GM12878 (cell line): ENCODE results near the gene OMD. TPM values are rescaled to one million over a fixed set of nuclear protein-coding genes. Genes with fewer than 3 reads are reported as not detected.

Experiments used
- ATAC-seq: fragments of 200-7000 bp; cut with Tn5 transposase; 3 replicates; pipeline ENCODE4 v1.9.1; 2020; ENCODE audit warnings: mild to moderate bottlenecking, moderate library complexity
- BruUV-seq: library from RNA; stranded (reverse); fragments of 400-500 nt; replicated peaks from 2 replicates; lab custom pipeline; 2021; lab: Mats Ljungman, UMichigan
- CTCF ChIA-PET: fragments of 300-600 bp; sonication (Branson Sonifier 250); formaldehyde crosslinking; extraction: SDS; loops from one replicate; lab custom pipeline; 2021; ENCODE audit warnings: inconsistent platforms; lab: Yijun Ruan, JAX
- POLR2A ChIA-PET: fragments of 350-600 bp; formaldehyde crosslinking; extraction: SDS; loops from one replicate; lab custom pipeline; 2021; ENCODE audit warnings: inconsistent platforms; lab: Charles Lee
- RAD21 ChIA-PET: fragments of 300-600 bp; sonication (Branson Sonifier 250); formaldehyde crosslinking; loops from one replicate; lab custom pipeline; 2023; ENCODE audit warnings: antibody characterized with exemption; ENCODE audit not compliant: unreplicated experiment; lab: Charles Lee
- SMC1A ChIA-PET: fragments of 300-600 bp; sonication (Branson Sonifier 250); formaldehyde crosslinking; loops from one replicate; lab custom pipeline; 2023; ENCODE audit not compliant: unreplicated experiment, uncharacterized antibody; lab: Charles Lee
- DNase-seq: peaks from one replicate; pipeline ENCODE4 v3.0.0-alpha.2; 2011; ENCODE audit warnings: low read depth, low spot score
- FAIRE-seq: peaks from 3 replicates; lab custom pipeline; 2011; peaks lifted over from hg19 to GRCh38; lab: Jason Lieb, UNC
- H2AFZ ChIP-seq: 2 replicates; pipeline ENCODE4 v1.6.0; 2011; ENCODE audit warnings: low read depth, low read length, control low read depth; ENCODE audit not compliant: control insufficient read depth
- H3K27ac ChIP-seq: 2 replicates; pipeline ENCODE4 v1.5.1; 2011; ENCODE audit warnings: control low read depth; ENCODE audit not compliant: control insufficient read depth, insufficient read depth
- H3K27me3 ChIP-seq, 2 experiments: replicated peaks in 1 of 2; 2 replicates each; pipeline versions ENCODE4 v1.6.0 to v1.6.1; 2011; ENCODE audit warnings: low read length in 1 of 2; ENCODE audit not compliant: control insufficient read depth in 2 of 2, insufficient read depth in 2 of 2
- H3K36me3 ChIP-seq, 2 experiments: 2 replicates each; pipeline ENCODE4 v1.5.1; 2011; ENCODE audit warnings: low read length in 1 of 2; ENCODE audit not compliant: control insufficient read depth in 2 of 2, insufficient read depth in 2 of 2
- H3K4me1 ChIP-seq: 2 replicates; pipeline ENCODE4 v1.6.1; 2011; ENCODE audit warnings: mild to moderate bottlenecking, low read length, moderate library complexity, mixed read lengths; ENCODE audit not compliant: control insufficient read depth, insufficient read depth
- H3K4me2 ChIP-seq: 2 replicates; pipeline ENCODE4 v1.6.0; 2011; ENCODE audit warnings: control low read depth; ENCODE audit not compliant: control insufficient read depth, insufficient read depth
- H3K4me3 ChIP-seq: fragments of 200-600 bp; sonication (generic); 2 replicates; pipeline ENCODE4 v1.5.1; 2016
- H3K79me2 ChIP-seq: 2 replicates; pipeline ENCODE4 v1.6.0; 2011; ENCODE audit warnings: low read length; ENCODE audit not compliant: control insufficient read depth, insufficient read depth
- H3K9ac ChIP-seq: 2 replicates; pipeline ENCODE4 v1.8.0; 2011; ENCODE audit warnings: low read length, control low read depth, mixed read lengths; ENCODE audit not compliant: control insufficient read depth, insufficient read depth
- H3K9me3 ChIP-seq: replicated peaks from 3 replicates; pipeline ENCODE4 v1.5.1; 2011; ENCODE audit warnings: mild to moderate bottlenecking, low read length; ENCODE audit not compliant: control insufficient read depth, insufficient read depth
- H4K20me1 ChIP-seq: 2 replicates; pipeline ENCODE4 v1.6.0; 2011; ENCODE audit not compliant: control insufficient read depth, insufficient read depth
- ASH2L ChIP-seq: fragments of 300-600, 200-600 bp; sonication (generic); IDR thresholded peaks from 2 replicates; pipeline ENCODE4 v1.6.1; 2017; ENCODE audit warnings: low read depth, mild to moderate bottlenecking, borderline replicate concordance
- BMI1 ChIP-seq: fragments of 450-650 bp; IDR thresholded peaks from 2 replicates; pipeline ENCODE4 v1.6.1; 2016; ENCODE audit warnings: mild to moderate bottlenecking, moderate library complexity, borderline replicate concordance
- CBX3 ChIP-seq: fragments of 200-600 bp; sonication (generic); IDR thresholded peaks from 2 replicates; pipeline ENCODE4 v1.6.1; 2016; ENCODE audit warnings: low read depth, borderline replicate concordance
- CEBPB ChIP-seq, 2 experiments: fragments of 150-350 bp in 1 of 2; IDR thresholded peaks; 2 replicates each; pipeline ENCODE4 v1.6.1; 2012 to 2014; ENCODE audit warnings: low read depth in 2 of 2, low read length in 2 of 2, borderline replicate concordance in 1 of 2, inconsistent platforms in 1 of 2
- CREB1 ChIP-seq: IDR thresholded peaks from 2 replicates; pipeline ENCODE4 v1.6.1; 2012; ENCODE audit warnings: low read depth, mild to moderate bottlenecking, inconsistent platforms
- CTCF ChIP-seq, 3 experiments: IDR thresholded peaks in 2 of 3; conservative IDR thresholded peaks in 1 of 3; 2 replicates each; pipeline ENCODE4 v1.5.1; 2011; ENCODE audit warnings: low read depth in 3 of 3, low read length in 3 of 3, mild to moderate bottlenecking in 3 of 3, control low read depth in 2 of 3, moderate library complexity in 2 of 3, inconsistent platforms in 1 of 3, mixed read lengths in 1 of 3; ENCODE audit not compliant: control insufficient read depth in 2 of 3, insufficient read depth in 1 of 3; ENCODE audit errors: extremely low read depth in 1 of 3
- EP300 ChIP-seq, 2 experiments: fragments of 150-350 bp in 1 of 2; IDR thresholded peaks; 2 replicates each; pipeline ENCODE4 v1.6.1; 2011 to 2012; ENCODE audit warnings: low read depth in 2 of 2, low read length in 2 of 2, borderline replicate concordance in 1 of 2, improper control_type of control experiment in 1 of 2, inconsistent platforms in 1 of 2; ENCODE audit not compliant: control insufficient read depth in 1 of 2
- FOXK2 ChIP-seq: fragments of 450-650 bp; IDR thresholded peaks from 2 replicates; pipeline ENCODE4 v1.6.1; 2017; ENCODE audit warnings: mild to moderate bottlenecking, moderate library complexity
- JUND ChIP-seq: IDR thresholded peaks from 2 replicates; pipeline ENCODE4 v1.6.1; 2012; ENCODE audit warnings: low read depth, mild to moderate bottlenecking, low read length, improper control_type of control experiment, moderate library complexity
- RELA ChIP-seq: fragments of 450-650 bp; IDR thresholded peaks from 2 replicates; pipeline ENCODE4 v1.8.0; 2014; ENCODE audit warnings: borderline replicate concordance; ENCODE audit not compliant: partially characterized antibody
- SRF ChIP-seq, 2 experiments: IDR thresholded peaks; 2 replicates each; pipeline ENCODE4 v1.6.1; 2011; ENCODE audit warnings: low read depth in 2 of 2, low read length in 2 of 2, mild to moderate bottlenecking in 1 of 2, moderate library complexity in 1 of 2
- SUPT20H ChIP-seq: IDR thresholded peaks from 2 replicates; pipeline ENCODE4 v1.6.1; 2011; ENCODE audit warnings: low read depth, mild to moderate bottlenecking, low read length, moderate library complexity, borderline replicate concordance; ENCODE audit not compliant: control insufficient read depth
- TBL1XR1 ChIP-seq: IDR thresholded peaks from 2 replicates; pipeline ENCODE4 v1.6.1; 2012; ENCODE audit warnings: low read depth, low read length, improper control_type of control experiment
- TCF3 ChIP-seq: IDR thresholded peaks from 2 replicates; pipeline ENCODE4 v1.6.1; 2012; ENCODE audit warnings: low read depth, mild to moderate bottlenecking, low read length, borderline replicate concordance; ENCODE audit not compliant: insufficient read depth
- ZNF217 ChIP-seq: fragments of 450-650 bp; IDR thresholded peaks from 2 replicates; pipeline ENCODE4 v1.6.1; 2017; ENCODE audit warnings: antibody characterized with exemption, mild to moderate bottlenecking
- ZZZ3 ChIP-seq: IDR thresholded peaks from 2 replicates; pipeline ENCODE4 v1.6.1; 2011; ENCODE audit warnings: low read depth; ENCODE audit not compliant: control insufficient read depth, insufficient read length
- in situ Hi-C: fragments of 300-500 bp; cut with MboI; formaldehyde crosslinking; loops from 9 replicates; pipeline ENCODE4 v1.14.3; 2018; ENCODE audit warnings: mixed read lengths
- intact Hi-C: fragments of 100-400 bp; cut with micrococcal nuclease; formaldehyde crosslinking; loops from one replicate; pipeline ENCODE4 v1.14.2; 2022; ENCODE audit not compliant: unreplicated experiment
- polyA plus RNA-seq, 11 experiments: library from polyadenylated mRNA; depleted of rRNA in 4 of 11; unstranded in 6 of 11; stranded (reverse) in 5 of 11; fragments of >200 nt; fragmentation: Nextera tagmentation in 4 of 11; fragmentation: Illumina TruSeq in 1 of 11; extraction: Ambion mirVana in 4 of 11; extraction: Trizol in 1 of 11; gene quantifications; 1 replicate in 1 of 11; 2 replicates in 10 of 11; pipeline versions ENCODE4 v1.2.1 to v1.2.3, GENCODE V29; 2011 to 2016; ENCODE audit warnings: inconsistent platforms in 2 of 11, missing spikeins in 2 of 11, low read depth in 1 of 11
- total RNA-seq, 4 experiments: library from RNA; depleted of rRNA in 3 of 4; stranded (reverse); fragments of >200 nt in 3 of 4; fragmentation: Illumina TruSeq in 1 of 4; extraction: Trizol in 1 of 4; gene quantifications; 2 replicates each; pipeline versions ENCODE4 v1.2.1 to v1.2.3, GENCODE V29; 2013 to 2021
- TF ChIP-seq, protein P1 (sequence below): IDR thresholded peaks from 2 replicates; pipeline ENCODE4 v1.6.1; 2011; ENCODE audit warnings: borderline replicate concordance, low read depth, mild to moderate bottlenecking, moderate library complexity, low read length; ENCODE audit not compliant: insufficient read depth, poor library complexity, severe bottlenecking
- TF ChIP-seq, protein P2 (sequence below): IDR thresholded peaks from 2 replicates; pipeline ENCODE4 v1.6.1; 2012; ENCODE audit warnings: low read depth, low read length, improper control_type of control experiment

OMD gene
- total and polyA plus RNA-seq, 10 of the 15 experiments (the other 5 are each of a cell fraction or from before 2014, with no cell fraction given): 0.08 to 0.70 (median 0.57) TPM; not detected in 7

DNA sequence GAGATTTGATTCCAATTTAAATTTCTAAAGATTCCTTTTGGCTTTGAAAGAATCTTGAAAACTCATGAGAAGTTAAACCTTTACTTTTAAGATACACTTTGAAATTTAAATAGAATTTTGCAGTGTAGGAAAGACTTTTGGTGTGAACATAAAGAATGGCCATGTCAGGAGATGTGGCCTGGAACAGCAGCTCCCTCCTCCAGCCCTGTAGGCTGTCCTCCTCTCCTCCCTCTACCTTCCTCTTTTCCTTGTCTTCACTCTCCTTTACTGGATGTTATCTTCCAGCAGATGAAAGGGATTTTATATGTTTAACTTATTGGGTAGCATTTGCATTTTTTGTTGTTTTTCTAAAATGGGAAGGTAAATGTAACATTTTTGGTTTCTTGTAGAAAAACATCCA, 39.1 kb upstream of the OMD start:
- intact Hi-C loops: no loop called here
- FAIRE-seq: no peak

More for the DNA sequence above, 39.1 kb upstream of the OMD start:
- ChIA-PET POLR2A (no interaction called here), RAD21 (interaction anchor here (0.9 kb wide), 1 partner anchor 10 kb away, joined by 3 read pairs; no protein-coding TSS in a partner anchor), CTCF (interaction anchor here (1.0 to 1.5 kb wide), 3 partner anchors 10 to 323 kb away, joined by 3 to 4 read pairs (median 3); partner anchors contain the start of gene ASPN), SMC1A (no interaction called here)
- H3K36me3 ChIP-seq: no peaks in the 10 kb centered on the region
- H2AFZ ChIP-seq: no peak overlapping the region
- TF ChIP-seq CEBPB (IDR thresholded peaks at IDR 0.05; ENCODE audit: borderline replicate concordance in 1 of 2, low read depth in 2 of 2, low read length in 2 of 2): no peak
- TF ChIP-seq, protein P1, sequence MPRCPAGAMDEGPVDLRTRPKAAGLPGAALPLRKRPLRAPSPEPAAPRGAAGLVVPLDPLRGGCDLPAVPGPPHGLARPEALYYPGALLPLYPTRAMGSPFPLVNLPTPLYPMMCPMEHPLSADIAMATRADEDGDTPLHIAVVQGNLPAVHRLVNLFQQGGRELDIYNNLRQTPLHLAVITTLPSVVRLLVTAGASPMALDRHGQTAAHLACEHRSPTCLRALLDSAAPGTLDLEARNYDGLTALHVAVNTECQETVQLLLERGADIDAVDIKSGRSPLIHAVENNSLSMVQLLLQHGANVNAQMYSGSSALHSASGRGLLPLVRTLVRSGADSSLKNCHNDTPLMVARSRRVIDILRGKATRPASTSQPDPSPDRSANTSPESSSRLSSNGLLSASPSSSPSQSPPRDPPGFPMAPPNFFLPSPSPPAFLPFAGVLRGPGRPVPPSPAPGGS: no peak
- TF ChIP-seq EP300 (IDR thresholded peaks at IDR 0.05; ENCODE audit: borderline replicate concordance in 1 of 2, control insufficient read depth in 1 of 2, low read depth in 2 of 2, low read length in 2 of 2): no peak
- no peak for TF ChIP-seq ZZZ3
- TF ChIP-seq CREB1: no peak
- no peak for TF ChIP-seq BMI1
- TF ChIP-seq SUPT20H: no peak
- no peak for TF ChIP-seq ZNF217
- no peak for TF ChIP-seq TCF3
- no peak for TF ChIP-seq CTCF (IDR thresholded peaks at IDR 0.05 in 2 of 3, conservative IDR thresholded peaks at IDR 0.05 in 1 of 3; ENCODE audit: control insufficient read depth in 2 of 3, extremely low read depth in 1 of 3, insufficient read depth in 1 of 3, low read depth in 3 of 3, low read length in 3 of 3)
- TF ChIP-seq, protein P2, sequence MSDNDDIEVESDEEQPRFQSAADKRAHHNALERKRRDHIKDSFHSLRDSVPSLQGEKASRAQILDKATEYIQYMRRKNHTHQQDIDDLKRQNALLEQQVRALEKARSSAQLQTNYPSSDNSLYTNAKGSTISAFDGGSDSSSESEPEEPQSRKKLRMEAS: no peak
- no peak for TF ChIP-seq ASH2L
- TF ChIP-seq TBL1XR1: no peak
- TF ChIP-seq RELA: no peak
- TF ChIP-seq CBX3: no peak
- no peak for TF ChIP-seq FOXK2
- no peak for TF ChIP-seq JUND
- TF ChIP-seq SRF (IDR thresholded peaks at IDR 0.05; ENCODE audit: low read depth in 2 of 2, low read length in 2 of 2): no peak
- no TSS peak for BruUV-seq
- no peak overlapping the region for H3K27ac ChIP-seq
- DNase-seq: no peak
- no peak overlapping the region for H3K4me3 ChIP-seq
- no peaks in the 10 kb centered on the region for H3K4me1 ChIP-seq
- no peak for ATAC-seq
- no peak overlapping the region for H3K9ac ChIP-seq
- no peaks in the 10 kb centered on the region for H4K20me1 ChIP-seq
- no peaks in the 10 kb centered on the region for H3K79me2 ChIP-seq
- in situ Hi-C loops: no loop called here
- H3K4me2 ChIP-seq: no peak overlapping the region
- no peaks in the 10 kb centered on the region for H3K9me3 ChIP-seq
- no peaks in the 10 kb centered on the region for H3K27me3 ChIP-seq
